ACC112 (cell line): Measurements from ENCODE around the gene MAGEA9B.
"Not testable (repeated sequence)": the region's sequence is repeated elsewhere in the genome, so short reads cannot be mapped to it uniquely, and the experiment has no call there.

Experiments used
- H2AFZ ChIP-seq: fragments of 200-600 bp; sonication (generic); one replicate; pipeline ENCODE4 v1.6.0; 2017; ENCODE audit warnings: antibody characterized with exemption, low read length; ENCODE audit not compliant: unreplicated experiment
- H3K27ac ChIP-seq: fragments of 200-600 bp; sonication (generic); 2 replicates; pipeline ENCODE4 v1.5.1; 2014; ENCODE audit warnings: low read depth, mild to moderate bottlenecking, antibody characterized with exemption, low read length, moderate library complexity
- H3K27me3 ChIP-seq: fragments of 200-600 bp; sonication (generic); 2 replicates; pipeline ENCODE4 v1.6.1; 2014; ENCODE audit warnings: mild to moderate bottlenecking, antibody characterized with exemption, low read length, moderate library complexity, mixed read lengths; ENCODE audit not compliant: insufficient read depth
- H3K36me3 ChIP-seq: fragments of 200-600 bp; sonication (generic); 2 replicates; pipeline ENCODE4 v1.6.1; 2016; ENCODE audit warnings: mild to moderate bottlenecking, antibody characterized with exemption, low read length, moderate library complexity, mixed read lengths; ENCODE audit not compliant: insufficient read depth
- H3K4me1 ChIP-seq: fragments of 200-600 bp; sonication (generic); one replicate; pipeline ENCODE4 v1.6.1; 2016; ENCODE audit warnings: low read length, mixed read lengths; ENCODE audit not compliant: insufficient read depth, unreplicated experiment, control insufficient read depth
- H3K4me3 ChIP-seq: fragments of 200-600 bp; sonication (generic); 2 replicates; pipeline ENCODE4 v1.5.1; 2014; ENCODE audit warnings: mild to moderate bottlenecking, low read depth, low read length
- H3K79me2 ChIP-seq: fragments of 200-600 bp; sonication (generic); one replicate; pipeline ENCODE4 v1.6.0; 2016; ENCODE audit warnings: low read length; ENCODE audit not compliant: control insufficient read depth, unreplicated experiment, insufficient read depth

MAGEA9B gene

GRCh38 chrX:149533999-149534398 lies 53.3 kb downstream of the MAGEA9B start:
- H3K27ac ChIP-seq, H3K4me1 ChIP-seq, H3K36me3 ChIP-seq, H2AFZ ChIP-seq, H3K27me3 ChIP-seq, H3K79me2 ChIP-seq, H3K4me3 ChIP-seq: not testable (repeated sequence)

GRCh38 chrX:149532868-149533267 lies 54.4 kb downstream of the MAGEA9B start:
- not testable (repeated sequence) for H3K27me3 ChIP-seq, H3K79me2 ChIP-seq, H3K4me1 ChIP-seq, H3K36me3 ChIP-seq, H3K4me3 ChIP-seq, H3K27ac ChIP-seq, H2AFZ ChIP-seq
